Stimulated activated CD4-positive, alpha-beta T cell treated with anti-CD3 and anti-CD28 coated beads, TNF-alpha, amount 100 ng/mL, for 48 hours (primary cell): Measurements from ENCODE around the gene ARL6IP4.
"Not testable (repeated sequence)": the region's sequence is repeated elsewhere in the genome, so short reads cannot be mapped to it uniquely, and the experiment has no call there.

Source experiments
- DNase-seq, 3 donors: peaks; one replicate each; pipeline ENCODE4 v3.0.0-alpha.2; 2020; ENCODE audit warnings: low read depth in 3 of 3

Gene ARL6IP4

DNA sequence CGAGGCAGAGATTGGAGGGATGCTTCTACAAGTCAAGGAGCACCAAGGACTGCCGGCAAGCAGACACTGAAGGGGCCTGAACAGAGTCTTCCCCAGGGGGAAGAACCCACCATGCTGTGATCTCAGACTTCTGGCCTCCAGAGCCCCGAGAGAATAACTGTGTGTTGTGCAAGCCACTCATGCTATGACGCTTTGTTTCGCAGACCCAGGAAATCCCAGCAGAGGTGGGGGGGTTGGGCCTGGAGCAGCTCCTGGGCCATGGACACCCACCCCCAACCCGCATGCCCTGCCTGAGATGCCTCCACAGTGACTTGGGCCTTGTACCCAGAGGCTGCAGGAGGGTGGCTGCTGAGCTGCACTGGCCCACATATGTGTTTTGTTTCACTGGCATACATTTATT, 31.2 kb downstream of the ARL6IP4 start:
- DNase-seq: no peak

DNA sequence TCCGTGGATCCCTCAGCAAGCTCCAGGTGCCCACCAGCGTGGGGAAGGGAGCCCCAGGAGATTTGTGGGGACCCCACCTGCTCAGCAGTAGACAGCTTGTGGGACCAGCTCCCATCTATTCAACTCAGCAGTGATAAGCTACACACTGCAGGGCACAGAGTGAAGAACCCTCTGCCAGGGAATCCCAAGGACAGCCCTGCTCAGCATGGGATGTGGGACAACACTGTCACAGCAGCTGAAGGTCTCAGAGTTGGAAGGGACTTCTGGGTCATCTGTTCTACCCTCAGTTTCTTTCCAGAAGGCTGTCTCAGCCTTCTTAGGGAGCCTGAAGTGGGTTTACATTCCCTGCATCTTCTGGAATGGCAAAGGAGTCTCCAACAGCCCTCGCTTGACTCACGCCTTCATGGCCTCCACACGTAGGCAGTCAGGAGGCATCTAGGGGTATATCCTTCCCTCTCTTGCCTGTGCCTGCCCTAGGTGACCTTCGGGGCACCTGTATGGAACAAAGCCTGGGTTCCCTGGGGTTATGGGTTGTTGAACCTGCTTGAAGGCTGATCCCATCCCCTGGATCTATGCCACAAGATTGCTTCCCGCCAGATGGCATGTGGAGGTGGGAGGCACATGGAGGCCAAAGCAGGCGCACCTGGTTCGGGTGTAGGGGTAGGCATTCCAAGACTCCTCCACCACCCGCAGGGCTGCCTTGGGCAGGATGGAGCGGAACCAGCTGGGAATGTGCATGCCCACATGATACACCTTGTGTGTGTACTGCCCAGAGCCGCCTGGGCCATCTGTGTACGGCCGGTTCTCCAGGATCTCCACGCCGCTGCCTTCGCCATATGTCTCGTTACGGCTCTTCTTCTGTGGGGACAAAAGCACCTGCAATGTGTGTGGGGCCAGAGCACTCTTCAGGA, 33.0 kb downstream of the ARL6IP4 start:
- no peak for DNase-seq

GRCh38 chr12:123014473-123014872, 34.0 kb downstream of the ARL6IP4 start:
- DNase-seq: not testable (repeated sequence)

- no peak for DNase-seq
Observed at GRCh38 chr12:123017753-123018152, 37.3 kb downstream of the ARL6IP4 start.

- DNase-seq: no peak
Observed at GRCh38 chr12:123019841-123020138, 39.3 kb downstream of the ARL6IP4 start.

DNA sequence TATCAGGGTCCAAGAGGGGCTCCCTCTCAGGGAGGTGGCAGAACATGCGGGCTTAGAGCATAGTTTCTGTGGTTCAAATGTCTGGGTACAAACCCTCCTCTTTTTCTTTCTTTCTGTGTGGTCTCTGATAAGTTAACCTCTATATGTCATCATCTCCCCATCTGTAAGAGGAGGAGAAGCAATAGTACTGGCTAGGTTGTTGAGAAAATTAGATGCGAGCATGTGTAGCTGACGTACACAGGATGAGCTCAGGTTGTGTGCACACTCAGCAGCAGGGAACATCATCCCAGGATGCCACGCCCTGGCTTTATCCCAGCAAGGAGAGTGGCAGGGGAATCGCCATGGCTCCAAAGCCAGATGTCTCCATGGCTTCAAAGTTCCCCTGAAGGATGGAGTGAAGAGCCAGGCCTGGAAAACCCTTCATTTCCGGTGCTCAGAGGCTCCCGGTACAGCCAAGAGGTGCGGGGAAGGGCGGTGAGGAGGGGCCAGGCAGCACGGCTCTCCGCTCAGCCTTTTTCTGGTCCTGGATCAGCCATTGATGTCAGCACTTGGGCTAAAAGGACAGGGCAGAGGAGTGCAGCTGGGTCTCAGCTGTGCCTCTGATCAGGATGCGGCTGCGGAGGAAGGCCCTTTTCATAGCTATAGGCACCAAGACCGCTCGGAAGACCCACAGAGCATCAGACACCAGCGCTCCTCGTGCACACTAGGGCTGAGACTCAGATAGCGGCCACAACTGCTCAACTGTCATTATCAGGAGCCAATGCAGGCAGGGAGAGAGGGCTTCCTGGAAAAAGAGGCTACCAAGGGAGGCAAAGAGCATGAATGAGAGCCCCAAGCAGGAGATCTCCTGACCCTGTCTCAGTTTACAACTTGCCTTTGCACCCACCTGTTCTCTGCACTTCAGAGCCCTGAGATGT, 41.5 kb downstream of the ARL6IP4 start:
- DNase-seq: no peak

GRCh38 chr12:123022846-123023245, 42.4 kb downstream of the ARL6IP4 start:
- DNase-seq: no peak

GRCh38 chr12:123024819-123025391, 44.4 kb downstream of the ARL6IP4 start:
- peak in 1 of 3 donors; percentile 12 for DNase-seq

DNA sequence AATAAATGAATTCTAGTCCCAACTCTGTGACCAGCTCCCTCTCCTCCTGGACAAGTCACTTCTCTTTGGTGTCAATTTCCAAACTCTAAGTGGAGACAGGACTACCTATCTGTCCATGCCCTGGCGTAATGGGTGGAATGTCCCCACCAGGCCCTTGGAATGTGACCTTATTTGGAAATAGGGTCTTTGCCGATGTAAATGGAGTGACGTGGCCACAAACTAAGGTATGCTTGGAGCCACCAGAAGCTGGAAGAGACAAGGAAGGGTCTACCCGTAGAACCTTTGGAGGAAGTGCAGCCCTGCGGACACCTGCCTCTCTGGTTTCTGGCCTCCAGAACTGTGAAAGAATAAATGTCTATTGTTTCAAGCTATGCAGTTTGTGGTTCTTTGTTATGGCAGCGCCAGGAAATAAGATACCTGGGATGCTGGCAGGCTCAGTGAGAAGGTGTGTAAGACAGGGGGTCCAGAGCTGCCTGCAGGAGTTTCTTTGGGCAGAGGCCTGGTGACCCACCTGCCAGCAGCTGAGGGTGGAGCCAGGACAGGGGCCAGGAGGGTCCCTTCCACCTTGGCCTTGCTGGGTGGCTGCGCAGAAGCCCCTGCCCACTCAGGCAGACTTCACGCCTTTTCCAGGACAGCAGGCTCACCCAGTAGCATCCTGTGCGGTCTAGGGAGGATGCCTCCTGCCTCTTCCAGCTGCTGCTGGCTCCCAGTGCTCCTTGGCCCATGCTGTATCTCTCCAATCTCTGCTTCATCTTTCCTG, 45.8 kb downstream of the ARL6IP4 start:
- DNase-seq: no peak

GRCh38 chr12:123027726-123028445, 47.4 kb downstream of the ARL6IP4 start:
- DNase-seq: no peak

GRCh38 chr12:123028475-123028874, 48.0 kb downstream of the ARL6IP4 start:
- no peak for DNase-seq

DNA sequence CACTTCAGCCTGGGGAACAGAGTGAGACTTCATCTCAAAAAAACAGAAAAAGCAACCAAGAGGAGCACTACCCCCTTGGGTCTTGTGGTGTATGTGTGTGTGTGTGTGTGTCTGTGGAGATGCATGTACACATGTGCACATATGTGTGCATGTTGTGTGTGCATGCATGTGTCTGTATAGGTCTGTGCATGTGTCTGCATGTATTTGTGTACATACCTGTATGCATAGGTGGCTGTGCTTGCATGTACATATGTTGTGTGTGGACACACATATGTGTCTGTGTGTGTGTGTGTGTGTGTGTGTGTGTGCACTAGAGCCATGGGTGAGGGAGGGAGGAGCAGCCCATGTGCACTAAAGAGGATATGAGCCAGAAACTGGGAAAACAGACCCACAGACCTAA, 49.1 kb downstream of the ARL6IP4 start:
- DNase-seq: no peak

DNA sequence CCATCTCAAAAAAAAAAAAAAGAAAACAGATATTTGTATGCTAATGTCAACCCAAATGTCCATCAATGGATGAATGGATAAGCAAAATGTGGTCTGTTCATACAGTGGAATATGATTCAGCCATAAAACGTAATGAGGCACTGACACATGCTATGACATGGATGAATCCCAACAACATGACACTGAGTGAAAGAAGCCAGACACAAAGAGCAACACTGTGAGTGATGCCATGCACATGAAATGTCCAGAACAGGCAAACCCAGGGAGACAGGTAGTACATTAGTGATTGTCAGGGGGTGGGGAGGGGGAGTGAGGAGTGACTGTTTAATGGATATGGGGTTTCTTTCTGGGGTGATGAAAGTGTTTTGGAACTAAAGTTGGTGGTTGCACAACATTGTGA, 50.2 kb downstream of the ARL6IP4 start:
- DNase-seq: no peak

GRCh38 chr12:123031171-123031845, 50.8 kb downstream of the ARL6IP4 start:
- no peak for DNase-seq
